ENCODE measurements around the gene THAP8. TPM values are rescaled to one million over a fixed set of nuclear protein-coding genes. Genes with fewer than 3 reads are reported as not detected.

The THAP8 gene
- total and polyA plus RNA-seq, 2 of the 8 experiments (the other 6 are each of a cell fraction or from before 2014, with no cell fraction given), result 6.0 to 11.1 TPM

DNA sequence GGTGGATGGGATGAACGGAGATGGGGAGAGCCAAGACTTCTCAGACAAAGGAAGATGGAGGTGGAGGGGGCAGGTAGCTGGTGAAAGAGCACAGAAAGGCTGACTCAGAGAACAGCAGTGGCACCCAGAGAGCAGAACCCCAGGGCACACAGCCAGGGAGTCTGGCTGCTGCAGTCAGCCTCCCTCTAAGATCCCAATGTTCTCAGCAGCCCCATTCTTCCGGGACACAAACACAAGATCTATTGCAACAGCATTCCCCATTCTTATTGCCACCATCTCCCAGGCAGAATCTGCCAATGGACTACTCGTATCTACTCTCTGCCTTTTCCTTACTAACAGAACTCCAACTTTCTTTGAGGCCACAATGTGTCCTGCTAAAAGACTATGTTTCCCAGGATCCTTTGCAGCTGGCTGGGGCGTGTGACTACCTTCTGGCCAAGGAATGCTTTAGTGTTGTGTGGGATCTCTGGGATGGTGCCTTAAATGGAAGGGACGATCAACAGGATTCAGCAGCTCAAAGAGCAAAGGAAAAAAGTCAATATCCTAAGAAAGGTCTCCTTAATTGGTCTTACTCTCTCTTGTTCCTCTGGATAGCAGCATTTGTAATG lies 7.5 kb downstream of the THAP8 start:
- no peak for FAIRE-seq
- no peaks in the 10 kb centered on the region for H3K23me2 ChIP-seq (ENCODE audit: low read depth, low read length)
- no peak overlapping the region for H2BK20ac ChIP-seq (ENCODE audit: low read length)
- H4K5ac ChIP-seq (ENCODE audit: insufficient read length, low read depth, low read length), result no peak overlapping the region
- 0 out of 2 replicates have a peak overlapping the region, but pooled peaks have one; percentile 21 for H2BK15ac ChIP-seq (ENCODE audit: low read length)
- no peaks in the 10 kb centered on the region for H3K27me3 ChIP-seq (replicated peaks in 1 of 4; ENCODE audit: control insufficient read depth in 3 of 4, extremely low read depth in 1 of 4, insufficient read depth in 3 of 4, low read length in 3 of 4)
- ChIA-PET CTCF (ENCODE audit: partially characterized antibody) (interaction anchor here (1.2 kb wide), 1 partner anchor 14 kb away, joined by 3 read pairs; no protein-coding TSS in a partner anchor), POLR2A (ENCODE audit: partially characterized antibody) (no interaction called here)
- H2AFZ ChIP-seq (ENCODE audit: low read length), result no peak overlapping the region
- H3K56ac ChIP-seq (replicated peaks; ENCODE audit: insufficient read length, low read depth, low read length), result no peak overlapping the region
- no peaks in the 10 kb centered on the region for H3K36me3 ChIP-seq (ENCODE audit: control insufficient read depth in 2 of 4, insufficient read depth in 4 of 4, low read length in 3 of 4)
- DNase-seq (ENCODE audit: low read depth in 1 of 2, low spot score in 2 of 2), result no peak
- H4K91ac ChIP-seq (replicated peaks; ENCODE audit: insufficient read length, low read length), result no peak overlapping the region
- no peak overlapping the region for H3K4me3 ChIP-seq (ENCODE audit: extremely low read depth in 1 of 4, insufficient read depth in 2 of 4, low read depth in 3 of 4, low read length in 4 of 4)
- no peak overlapping the region for H3K27ac ChIP-seq (ENCODE audit: low read depth, low read length)
- no peak overlapping the region for H2BK12ac ChIP-seq (ENCODE audit: low read depth, low read length)
- no peak overlapping the region for H4K8ac ChIP-seq (ENCODE audit: extremely low read depth, insufficient read depth, low read length)
- H3K4me2 ChIP-seq (ENCODE audit: insufficient read depth in 1 of 2, low read depth in 2 of 2, low read length in 2 of 2), result no peak overlapping the region; a peak in 1 of 4 replicates
- peaks cover 0 to 3% of the 10 kb centered on the region in 2 experiments for H4K20me1 ChIP-seq (replicated peaks in 1 of 2; ENCODE audit: control insufficient read depth in 1 of 2, insufficient read depth in 2 of 2, low read length in 2 of 2)
- no peak overlapping the region for H2AK5ac ChIP-seq (ENCODE audit: low read depth, low read length)
- H3K79me2 ChIP-seq (ENCODE audit: control insufficient read depth in 1 of 2, insufficient read depth in 2 of 2, low read length in 2 of 2), result no peaks in the 10 kb centered on the region
- no peak overlapping the region for H3K9ac ChIP-seq (replicated peaks in 1 of 4; ENCODE audit: extremely low read depth in 1 of 4, low read depth in 3 of 4, low read length in 3 of 4)
- no peak overlapping the region for H2BK120ac ChIP-seq (replicated peaks; ENCODE audit: low read depth, low read length)
- no peak overlapping the region for H3K4ac ChIP-seq (replicated peaks; ENCODE audit: insufficient read length, low read depth, low read length)
- no peaks in the 10 kb centered on the region for H3K79me1 ChIP-seq (ENCODE audit: low read depth, low read length)
- H3K9me3 ChIP-seq (ENCODE audit: insufficient read depth in 2 of 2, low read depth in 1 of 2, low read length in 1 of 2), result no peaks in the 10 kb centered on the region
- no peak overlapping the region for H3K23ac ChIP-seq (ENCODE audit: insufficient read length)
- H3K4me1 ChIP-seq (replicated peaks in 1 of 4; ENCODE audit: control insufficient read depth in 3 of 4, insufficient read depth in 4 of 4, low read length in 3 of 4), result peaks cover 0 to 9% (median 2%) of the 10 kb centered on the region in 4 experiments; a peak in 6 of 7 replicates
- WGBS, 2 experiments (ENCODE audit: extremely low coverage in 1 of 2, insufficient coverage in 1 of 2, insufficient read length in 1 of 2, insufficient replicate concordance in 2 of 2, low coverage in 1 of 2, low lambda C conversion rate in 2 of 2, missing lambda C conversion rate in 1 of 2), result 82% methylated on average over 5 of the region's 5 CpGs; no CpG with 5 or more reads in 1 of the 2 experiments
- no peak overlapping the region for H2BK5ac ChIP-seq (ENCODE audit: low read depth, low read length)
- no peak overlapping the region for H3K14ac ChIP-seq (ENCODE audit: insufficient read length)
- H3K18ac ChIP-seq (ENCODE audit: extremely low read depth, low read length), result no peak overlapping the region

Measured in H1 (cell line).